NCI-H748 (cell line): ENCODE measurements around the gene CLCN1.

ENCODE experiments used
- DNase-seq: peaks from one replicate; lab custom pipeline; 2025; ENCODE audit not compliant: unreplicated experiment; lab: John Stamatoyannopoulos, UW

The CLCN1 gene

GRCh38 chr7:143362131-143363015 lies 46.5 kb downstream of the CLCN1 start, which contains the start of gene FAM131B:
FAM131B (minus strand) TSS chr7:143362713; CDS start chr7:143362603, 110 bp downstream.
- peak; percentile 53 for DNase-seq

DNA sequence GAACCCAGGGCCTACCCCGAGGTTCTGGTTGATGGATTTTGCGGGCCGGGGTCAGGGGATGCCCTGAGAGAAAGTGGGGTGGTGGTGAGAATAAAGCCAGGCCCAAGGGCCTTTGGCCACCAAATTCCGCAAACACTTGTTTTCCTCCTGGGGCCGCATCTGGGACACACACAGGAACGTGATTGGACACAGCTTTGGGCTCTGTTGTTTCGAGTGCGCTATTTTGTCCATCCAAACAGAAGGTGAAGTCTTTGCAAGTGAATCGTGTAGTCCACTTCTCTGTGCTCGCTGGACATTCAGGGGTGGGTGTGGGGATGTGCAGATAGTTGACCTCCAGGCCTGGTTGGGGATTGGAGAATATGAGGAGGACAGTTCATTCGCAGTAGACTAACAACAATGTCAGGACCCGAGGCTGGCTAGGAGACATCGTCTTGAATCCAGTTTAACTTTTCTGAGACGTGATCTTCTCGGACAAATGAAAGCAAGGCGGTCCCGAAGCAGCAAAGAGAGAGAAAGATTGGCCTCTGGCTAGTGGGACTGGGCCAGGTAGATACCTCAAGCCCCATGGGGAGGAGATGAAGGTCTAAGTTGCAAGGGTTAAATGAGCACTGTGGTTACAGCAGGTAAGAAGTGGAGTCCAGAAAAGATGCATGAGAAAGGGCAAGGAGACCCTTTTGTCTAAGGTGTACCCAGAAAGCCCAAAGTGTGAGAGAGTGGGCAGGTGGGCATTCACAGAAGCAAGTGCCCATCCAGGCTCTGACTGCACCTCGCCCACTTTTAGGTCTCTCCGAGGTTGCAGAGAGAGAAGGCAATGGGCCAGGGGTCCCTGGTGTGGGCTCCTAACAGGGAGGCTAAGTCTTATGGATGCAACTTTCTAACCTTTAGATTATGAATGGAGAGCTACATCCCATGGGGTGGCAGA lies 47.4 kb downstream of the CLCN1 start:
- no peak for DNase-seq

DNA sequence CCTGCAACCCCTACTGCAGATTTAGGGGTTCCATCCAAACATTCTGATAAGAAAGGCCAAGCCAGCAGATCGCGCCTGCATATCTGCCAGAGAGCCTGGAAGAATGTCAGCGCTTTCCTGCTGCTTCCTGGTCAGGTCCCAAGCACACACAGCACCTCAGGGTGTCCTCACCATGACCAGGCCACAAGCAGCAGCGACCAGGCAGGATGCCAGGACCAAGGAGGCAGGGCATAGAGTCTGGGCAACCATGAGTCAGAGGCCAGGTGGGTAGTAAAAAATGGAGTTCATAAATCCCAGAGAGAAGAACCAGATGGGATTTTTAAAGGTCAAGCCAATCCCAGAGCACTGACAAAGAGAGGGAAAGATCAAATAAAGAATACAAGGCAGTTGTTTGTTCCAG lies 52.1 kb downstream of the CLCN1 start:
- DNase-seq: no peak

DNA sequence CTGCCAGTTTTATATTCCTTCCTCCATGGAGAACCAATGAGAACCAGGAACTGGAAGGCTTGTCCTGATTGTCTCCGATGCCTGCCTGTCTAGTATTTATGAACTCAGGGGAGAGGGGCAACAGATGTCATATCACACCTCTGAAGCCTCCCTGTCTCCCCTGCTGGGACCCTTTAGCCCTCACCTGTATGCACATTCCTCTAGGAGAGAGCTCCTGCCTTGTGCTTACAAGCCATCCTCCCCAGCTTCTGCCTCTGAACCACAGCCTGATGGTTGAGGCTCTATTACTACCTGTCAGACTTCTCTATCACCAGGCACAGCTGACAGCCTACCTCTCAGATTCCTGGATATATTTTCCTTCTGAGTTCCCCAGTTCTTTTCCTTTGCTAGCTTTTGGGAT lies 52.5 kb downstream of the CLCN1 start:
- DNase-seq: no peak

GRCh38 chr7:143369678-143370651 lies 54.1 kb downstream of the CLCN1 start:
- DNase-seq: no peak

GRCh38 chr7:143372070-143372469 lies 56.2 kb downstream of the CLCN1 start:
- peak; percentile 22 for DNase-seq

DNA sequence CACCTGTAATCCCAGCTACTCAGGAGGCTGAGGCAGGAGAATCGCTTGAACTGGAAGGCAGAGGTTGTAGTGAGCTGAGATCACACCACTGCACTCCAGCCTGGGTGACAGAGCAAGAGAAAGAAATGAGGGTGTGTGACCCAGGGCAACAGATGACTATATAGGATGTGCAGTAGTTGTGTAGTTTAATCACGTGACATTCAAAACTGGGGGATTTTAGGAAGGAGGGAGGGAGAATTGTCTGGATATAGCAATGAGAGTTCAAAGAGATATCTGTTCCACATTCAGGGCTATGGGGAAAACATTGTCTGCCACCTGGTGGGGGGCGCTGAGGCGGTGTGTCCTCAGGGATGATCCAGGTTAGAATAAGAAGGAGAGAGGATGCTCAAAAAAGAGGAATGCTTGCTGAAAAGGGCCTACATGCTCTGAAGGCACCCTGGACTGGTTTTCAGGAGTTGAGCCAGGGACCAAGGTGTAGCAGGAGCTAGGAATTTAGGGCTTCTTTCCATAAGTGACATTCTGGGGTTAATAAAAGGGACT lies 57.4 kb downstream of the CLCN1 start:
- DNase-seq: no peak

DNA sequence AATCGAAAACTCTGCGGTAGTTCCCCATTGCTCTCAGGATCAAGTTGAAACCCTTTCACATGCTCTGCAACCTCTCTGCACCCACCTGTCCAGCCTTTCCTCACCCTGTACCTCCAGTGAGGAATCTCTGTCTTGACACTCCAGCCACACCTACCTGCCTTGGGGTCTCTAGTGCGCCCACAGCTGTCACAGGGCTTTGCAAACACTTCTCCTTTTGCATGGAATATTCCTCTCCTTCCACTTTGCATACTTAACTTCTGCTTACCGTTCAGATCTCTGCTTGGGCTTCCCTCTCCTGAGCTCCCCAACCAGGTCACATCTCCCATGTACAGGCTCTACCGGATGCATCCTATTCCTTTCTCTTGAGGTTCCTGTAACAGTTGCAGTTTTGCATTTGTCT lies 58.6 kb downstream of the CLCN1 start:
- no peak for DNase-seq

GRCh38 chr7:143375298-143376034 lies 59.6 kb downstream of the CLCN1 start:
- no peak for DNase-seq

GRCh38 chr7:143376396-143376795 lies 60.5 kb downstream of the CLCN1 start:
- no peak for DNase-seq

DNA sequence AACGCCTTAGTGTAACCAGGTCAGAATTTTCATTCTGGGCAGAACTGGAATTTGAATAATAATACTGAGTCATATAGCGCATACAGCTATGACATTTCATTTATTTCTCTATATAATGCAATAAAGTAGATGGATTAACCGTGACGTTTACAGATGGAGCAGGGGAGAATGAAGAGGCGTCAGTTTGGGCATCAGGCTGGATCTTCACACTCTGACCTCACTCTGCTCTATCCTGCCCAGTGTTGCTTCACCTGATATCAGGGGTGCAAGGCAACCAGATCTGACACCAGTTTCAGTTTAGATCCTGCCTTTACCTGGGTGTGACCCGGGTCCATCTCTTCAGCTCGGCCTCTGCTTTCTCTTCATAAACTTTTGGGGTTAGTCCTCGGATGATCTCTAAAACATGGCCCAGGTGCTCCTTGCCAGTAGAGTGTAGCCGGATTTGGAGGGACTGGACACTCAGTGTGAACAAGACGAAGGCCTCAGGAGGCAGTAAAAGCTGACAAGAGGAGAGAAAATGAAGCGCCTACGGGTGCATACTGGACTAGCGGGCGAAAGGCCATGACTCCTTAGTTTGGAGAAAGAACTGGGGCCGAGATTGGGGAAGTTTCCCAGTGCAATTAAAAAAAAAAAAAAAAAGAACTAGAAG lies 63.8 kb downstream of the CLCN1 start:
- DNase-seq: no peak

GRCh38 chr7:143380260-143380645 lies 64.3 kb downstream of the CLCN1 start:
- DNase-seq: peak; percentile 76

DNA sequence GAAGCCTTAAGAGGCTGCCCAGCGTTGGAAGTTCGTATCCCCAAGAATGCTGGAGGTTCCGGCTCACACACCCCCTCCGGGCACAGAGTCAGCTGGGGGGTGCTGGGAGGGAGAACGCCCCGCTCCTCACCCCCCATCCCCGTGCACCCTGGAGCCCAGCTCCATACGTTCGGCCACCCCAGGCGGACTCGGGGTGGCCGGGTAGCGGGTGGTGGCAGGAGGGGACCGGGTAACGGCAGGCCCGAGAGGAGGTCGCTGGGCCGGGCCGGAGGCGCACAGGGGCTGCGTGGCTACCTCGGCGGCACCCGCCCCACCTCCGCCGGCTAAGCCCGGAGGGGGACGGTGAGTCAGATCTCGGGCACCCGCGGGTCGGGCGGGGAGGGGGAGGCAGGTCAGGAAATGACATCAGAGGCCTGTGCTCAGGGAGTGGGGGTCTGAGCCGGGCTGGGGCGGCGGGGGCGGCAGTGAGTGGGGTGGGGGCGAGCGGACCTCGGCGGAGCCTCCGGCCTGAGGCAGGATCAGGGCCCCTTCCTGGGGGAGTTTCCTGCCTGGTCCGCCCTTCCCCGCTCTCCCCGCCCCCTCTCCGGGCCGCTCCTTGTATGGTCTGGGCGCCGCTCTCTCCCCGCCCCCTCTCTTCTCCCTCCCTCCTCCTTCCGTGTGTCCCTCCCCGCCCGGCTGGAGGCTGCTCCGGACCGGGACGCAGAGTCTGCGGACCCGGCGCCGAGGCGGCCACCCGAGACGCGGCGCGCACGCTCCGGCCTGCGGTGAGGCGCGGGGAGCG lies 64.9 kb downstream of the CLCN1 start, which contains the start of gene ZYX:
TSS of gene ZYX (plus strand) at position 700 of the 781 bp plus-strand sequence. CDS start 227 bp downstream, outside the sequence.
- DNase-seq: peak; percentile 77

DNA sequence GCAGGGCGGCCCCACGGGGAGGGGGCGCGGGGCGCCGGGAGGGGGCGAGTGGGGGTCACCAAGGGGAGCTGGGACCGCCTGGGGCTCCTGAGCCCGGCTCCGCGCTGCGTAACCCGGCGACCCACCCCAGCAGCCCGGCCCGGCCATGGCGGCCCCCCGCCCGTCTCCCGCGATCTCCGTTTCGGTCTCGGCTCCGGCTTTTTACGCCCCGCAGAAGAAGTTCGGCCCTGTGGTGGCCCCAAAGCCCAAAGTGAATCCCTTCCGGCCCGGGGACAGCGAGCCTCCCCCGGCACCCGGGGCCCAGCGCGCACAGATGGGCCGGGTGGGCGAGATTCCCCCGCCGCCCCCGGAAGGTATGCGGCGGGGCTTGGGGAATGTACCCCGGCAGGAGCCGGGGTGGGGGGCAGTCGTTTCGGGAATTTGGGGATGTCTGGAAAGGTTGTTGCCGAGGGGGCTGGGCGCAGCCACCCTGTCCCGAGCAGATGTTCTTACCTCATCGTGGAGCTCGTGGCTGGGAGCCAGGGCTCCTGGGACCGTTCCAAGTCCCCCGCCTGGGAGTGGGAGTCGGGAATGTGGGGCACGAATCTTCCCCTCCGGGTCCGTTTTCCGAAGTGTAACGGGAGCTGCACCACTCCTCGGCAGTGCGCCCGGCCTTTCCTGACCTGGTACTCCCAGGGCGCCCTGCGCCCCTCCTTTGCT lies 65.7 kb downstream of the CLCN1 start:
- DNase-seq: peak; percentile 36

DNA sequence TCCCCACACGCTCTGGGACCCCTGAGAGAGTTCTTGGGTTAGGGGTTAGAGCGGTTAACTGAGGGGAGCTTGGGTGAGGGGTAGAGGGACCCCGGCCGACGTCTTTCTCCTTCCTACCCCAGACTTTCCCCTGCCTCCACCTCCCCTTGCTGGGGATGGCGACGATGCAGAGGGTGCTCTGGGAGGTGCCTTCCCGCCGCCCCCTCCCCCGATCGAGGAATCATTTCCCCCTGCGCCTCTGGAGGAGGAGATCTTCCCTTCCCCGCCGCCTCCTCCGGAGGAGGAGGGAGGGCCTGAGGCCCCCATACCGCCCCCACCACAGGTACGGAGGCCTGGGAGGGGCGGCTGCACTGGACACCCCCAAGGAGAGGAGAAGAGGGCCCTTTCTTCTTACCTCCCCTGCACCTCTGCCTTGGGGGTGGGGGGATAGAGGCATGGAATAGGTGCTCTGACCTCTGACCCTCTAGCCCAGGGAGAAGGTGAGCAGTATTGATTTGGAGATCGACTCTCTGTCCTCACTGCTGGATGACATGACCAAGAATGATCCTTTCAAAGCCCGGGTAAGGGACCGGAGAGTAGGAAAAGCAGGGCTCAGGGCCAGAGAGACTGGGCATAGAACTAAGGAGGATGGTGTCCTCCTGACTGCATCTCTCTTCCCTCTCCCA lies 66.3 kb downstream of the CLCN1 start:
- no peak for DNase-seq

- DNase-seq: no peak
These were observed 67.1 kb downstream of the CLCN1 start for GRCh38 chr7:143382791-143383641.
